ENCODE measurements around the gene MAP3K9.

GRCh38 chr14:70702161-70702560 is 107.2 kb downstream of the MAP3K9 start:
- no peak for TF ChIP-seq CTCF (conservative IDR thresholded peaks at IDR 0.05; ENCODE audit: low read length)
- no peak for TF ChIP-seq EZH2phosphoT487 (IDR thresholded peaks at IDR 0.05; ENCODE audit: borderline replicate concordance, low read depth, low read length)

All from OCI-LY7 (cell line).